ENCODE measurements around the gene LRRC3.
"Not testable (repeated sequence)": the region's sequence is repeated elsewhere in the genome, so short reads cannot be mapped to it uniquely, and the experiment has no call there.

The LRRC3 gene

GRCh38 chr21:44414291-44415072 is 40.8 kb upstream of the LRRC3 start:
- TF ChIP-seq CTCF (IDR thresholded peaks at IDR 0.05; ENCODE audit: insufficient read depth, low read depth, low read length, missing control alignments), result no peak
- H3K4me3 ChIP-seq (ENCODE audit: low read depth, low read length), result no peak overlapping the region
- no peak for DNase-seq (ENCODE audit: low read depth)

- H3K4me3 ChIP-seq (ENCODE audit: low read depth, low read length), result no peak overlapping the region
- TF ChIP-seq CTCF (IDR thresholded peaks at IDR 0.05; ENCODE audit: insufficient read depth, low read depth, low read length, missing control alignments), result no peak
- no peak for DNase-seq (ENCODE audit: low read depth)
Observed at GRCh38 chr21:44415073-44416025, 40.0 kb upstream of the LRRC3 start.

GRCh38 chr21:44416193-44416592 is 39.1 kb upstream of the LRRC3 start:
- no peak for DNase-seq (ENCODE audit: low read depth)
- TF ChIP-seq CTCF (IDR thresholded peaks at IDR 0.05; ENCODE audit: insufficient read depth, low read depth, low read length, missing control alignments), result no peak
- no peak overlapping the region for H3K4me3 ChIP-seq (ENCODE audit: low read depth, low read length)

GRCh38 chr21:44417621-44418107 is 37.6 kb upstream of the LRRC3 start:
- H3K4me3 ChIP-seq (ENCODE audit: low read depth, low read length); DNase-seq (ENCODE audit: low read depth): not testable (repeated sequence)

- no peak for TF ChIP-seq CTCF (IDR thresholded peaks at IDR 0.05; ENCODE audit: insufficient read depth, low read depth, low read length, missing control alignments)
- no peak overlapping the region for H3K4me3 ChIP-seq (ENCODE audit: low read depth, low read length)
- no peak for DNase-seq (ENCODE audit: low read depth)
Observed at GRCh38 chr21:44418108-44418875, 37.0 kb upstream of the LRRC3 start.

- no peak overlapping the region for H3K4me3 ChIP-seq (ENCODE audit: low read depth, low read length)
- no peak for TF ChIP-seq CTCF (IDR thresholded peaks at IDR 0.05; ENCODE audit: insufficient read depth, low read depth, low read length, missing control alignments)
- no peak for DNase-seq (ENCODE audit: low read depth)
Observed at GRCh38 chr21:44418876-44419230, 36.5 kb upstream of the LRRC3 start.
